ENCODE data around the gene CD36.

Gene CD36

GRCh38 chr7:80629023-80629422 is 9.4 kb upstream of the CD36 start:
- no peak for TF ChIP-seq POLR2AphosphoS5 (IDR thresholded peaks at IDR 0.05; ENCODE audit: low read depth, low read length)
- TF ChIP-seq SIN3A (IDR thresholded peaks at IDR 0.05; ENCODE audit: borderline replicate concordance, insufficient read depth, low read length) = no peak
- no peak for TF ChIP-seq FOXP2 (optimal IDR thresholded peaks at IDR 0.05; ENCODE audit: borderline replicate concordance, extremely low read depth, extremely low read length, insufficient read depth)
- TF ChIP-seq TAF1 (IDR thresholded peaks at IDR 0.05; ENCODE audit: borderline replicate concordance, insufficient read depth, low read length) = no peak
- TF ChIP-seq REST (IDR thresholded peaks at IDR 0.05; ENCODE audit: insufficient read depth in 1 of 2, low read depth in 2 of 2, low read length in 2 of 2) = no peak

- no peak for TF ChIP-seq POLR2AphosphoS5 (IDR thresholded peaks at IDR 0.05; ENCODE audit: low read depth, low read length)
- no peak for TF ChIP-seq REST (IDR thresholded peaks at IDR 0.05; ENCODE audit: insufficient read depth in 1 of 2, low read depth in 2 of 2, low read length in 2 of 2)
- TF ChIP-seq FOXP2 (optimal IDR thresholded peaks at IDR 0.05; ENCODE audit: borderline replicate concordance, extremely low read depth, extremely low read length, insufficient read depth) = no peak
- no peak for TF ChIP-seq TAF1 (IDR thresholded peaks at IDR 0.05; ENCODE audit: borderline replicate concordance, insufficient read depth, low read length)
- TF ChIP-seq SIN3A (IDR thresholded peaks at IDR 0.05; ENCODE audit: borderline replicate concordance, insufficient read depth, low read length) = no peak
Measured at GRCh38 chr7:80630608-80631405, 7.6 kb upstream of the CD36 start.

GRCh38 chr7:80631421-80631820 is 7.0 kb upstream of the CD36 start:
- TF ChIP-seq TAF1 (IDR thresholded peaks at IDR 0.05; ENCODE audit: borderline replicate concordance, insufficient read depth, low read length) (no peak), SIN3A (IDR thresholded peaks at IDR 0.05; ENCODE audit: borderline replicate concordance, insufficient read depth, low read length) (no peak), POLR2AphosphoS5 (IDR thresholded peaks at IDR 0.05; ENCODE audit: low read depth, low read length) (no peak), FOXP2 (optimal IDR thresholded peaks at IDR 0.05; ENCODE audit: borderline replicate concordance, extremely low read depth, extremely low read length, insufficient read depth) (no peak), REST (IDR thresholded peaks at IDR 0.05; ENCODE audit: insufficient read depth in 1 of 2, low read depth in 2 of 2, low read length in 2 of 2) (no peak)

GRCh38 chr7:80632139-80632538 is 6.3 kb upstream of the CD36 start:
- TF ChIP-seq FOXP2 (optimal IDR thresholded peaks at IDR 0.05; ENCODE audit: borderline replicate concordance, extremely low read depth, extremely low read length, insufficient read depth) (no peak), POLR2AphosphoS5 (IDR thresholded peaks at IDR 0.05; ENCODE audit: low read depth, low read length) (no peak), REST (IDR thresholded peaks at IDR 0.05; ENCODE audit: insufficient read depth in 1 of 2, low read depth in 2 of 2, low read length in 2 of 2) (no peak), SIN3A (IDR thresholded peaks at IDR 0.05; ENCODE audit: borderline replicate concordance, insufficient read depth, low read length) (no peak), TAF1 (IDR thresholded peaks at IDR 0.05; ENCODE audit: borderline replicate concordance, insufficient read depth, low read length) (no peak)

Data from PFSK-1 (cell line).